Aorta (tissue), 5 donors: Measurements from ENCODE around the gene PIAS1. TPM values are rescaled to one million over a fixed set of nuclear protein-coding genes. Genes with fewer than 3 reads are reported as not detected.

Source experiments
- ATAC-seq: fragments of 200-7000 bp; cut with Tn5 transposase; one replicate; pipeline ENCODE4 v1.9.1; 2022; ENCODE audit warnings: moderate library complexity; ENCODE audit not compliant: low FRiP score
- DNase-seq, 2 donors: peaks; one replicate each; pipeline ENCODE4 v3.0.0-alpha.2; 2020
- H3K27ac ChIP-seq, 2 donors: one replicate each; pipeline ENCODE4 v1.5.1; 2013; ENCODE audit warnings: low read length in 2 of 2, mild to moderate bottlenecking in 2 of 2, moderate library complexity in 2 of 2, control low read depth in 1 of 2, inconsistent platforms in 1 of 2, low read depth in 1 of 2
- H3K27me3 ChIP-seq, 2 donors: one replicate each; pipeline ENCODE4 v1.6.1; 2013; ENCODE audit warnings: control low read depth in 1 of 2, low read length in 1 of 2, mild to moderate bottlenecking in 1 of 2, moderate library complexity in 1 of 2; ENCODE audit not compliant: insufficient read depth in 2 of 2, control insufficient read depth in 1 of 2
- H3K36me3 ChIP-seq, 2 donors: one replicate each; pipeline ENCODE4 v1.6.1; 2013; ENCODE audit warnings: control low read depth in 1 of 2, low read length in 1 of 2, mild to moderate bottlenecking in 1 of 2; ENCODE audit not compliant: insufficient read depth in 2 of 2, control insufficient read depth in 1 of 2
- H3K4me1 ChIP-seq, 2 donors: one replicate each; pipeline ENCODE4 v1.6.1; 2013; ENCODE audit warnings: low read length in 2 of 2, control low read depth in 1 of 2, mild to moderate bottlenecking in 1 of 2, moderate library complexity in 1 of 2; ENCODE audit not compliant: insufficient read depth in 2 of 2, control insufficient read depth in 1 of 2
- H3K4me3 ChIP-seq, 2 donors: one replicate each; pipeline ENCODE4 v1.5.1; 2013; ENCODE audit warnings: low read length in 2 of 2, control low read depth in 1 of 2, mild to moderate bottlenecking in 1 of 2
- H3K9me3 ChIP-seq: one replicate; pipeline ENCODE4 v1.6.1; 2013; ENCODE audit warnings: mild to moderate bottlenecking, low read length; ENCODE audit not compliant: control insufficient read depth
- WGBS, 2 donors: extraction: QIAGEN DNeasy Blood & Tissue Kit; methylation state at CpG; one replicate each; pipeline ENCODE4 v1.1.7; 2013; 5-methylcytosine and 5-hydroxymethylcytosine counted together
- intact Hi-C, 2 donors: fragments of 100-400 bp; cut with DNase I; formaldehyde crosslinking; loops; one replicate each; pipeline versions ENCODE4 v1.14.2 to v1.15.0; 2022
- polyA plus RNA-seq, 2 donors: library from polyadenylated mRNA; stranded (reverse); fragments of 200-250 nt; gene quantifications; one replicate each; pipeline ENCODE4 v1.2.3, GENCODE V29; 2013
- total RNA-seq, 2 donors: library from RNA; stranded (reverse); fragmentation: NEBNext Ultra II Directional; extraction: Animal tissue kit (Norgen Biotek cat#: 25700); gene quantifications; one replicate each; pipeline ENCODE4 v1.2.1, GENCODE V29; 2021
- donor health status: healthy with polysubstance abuse.
- donor health status: Bipolar disorder and iron deficiency.
- donor health status: DM: no; HTN: no; CAD: no.
- donor health status: DM: no; HTN: no; CAD: no.
- donor health status: DM: yes; HTN: yes; CAD: no.

Gene PIAS1
- total and polyA plus RNA-seq, 4 donors = 7.0 to 62.9 (median 28.5) TPM

DNA sequence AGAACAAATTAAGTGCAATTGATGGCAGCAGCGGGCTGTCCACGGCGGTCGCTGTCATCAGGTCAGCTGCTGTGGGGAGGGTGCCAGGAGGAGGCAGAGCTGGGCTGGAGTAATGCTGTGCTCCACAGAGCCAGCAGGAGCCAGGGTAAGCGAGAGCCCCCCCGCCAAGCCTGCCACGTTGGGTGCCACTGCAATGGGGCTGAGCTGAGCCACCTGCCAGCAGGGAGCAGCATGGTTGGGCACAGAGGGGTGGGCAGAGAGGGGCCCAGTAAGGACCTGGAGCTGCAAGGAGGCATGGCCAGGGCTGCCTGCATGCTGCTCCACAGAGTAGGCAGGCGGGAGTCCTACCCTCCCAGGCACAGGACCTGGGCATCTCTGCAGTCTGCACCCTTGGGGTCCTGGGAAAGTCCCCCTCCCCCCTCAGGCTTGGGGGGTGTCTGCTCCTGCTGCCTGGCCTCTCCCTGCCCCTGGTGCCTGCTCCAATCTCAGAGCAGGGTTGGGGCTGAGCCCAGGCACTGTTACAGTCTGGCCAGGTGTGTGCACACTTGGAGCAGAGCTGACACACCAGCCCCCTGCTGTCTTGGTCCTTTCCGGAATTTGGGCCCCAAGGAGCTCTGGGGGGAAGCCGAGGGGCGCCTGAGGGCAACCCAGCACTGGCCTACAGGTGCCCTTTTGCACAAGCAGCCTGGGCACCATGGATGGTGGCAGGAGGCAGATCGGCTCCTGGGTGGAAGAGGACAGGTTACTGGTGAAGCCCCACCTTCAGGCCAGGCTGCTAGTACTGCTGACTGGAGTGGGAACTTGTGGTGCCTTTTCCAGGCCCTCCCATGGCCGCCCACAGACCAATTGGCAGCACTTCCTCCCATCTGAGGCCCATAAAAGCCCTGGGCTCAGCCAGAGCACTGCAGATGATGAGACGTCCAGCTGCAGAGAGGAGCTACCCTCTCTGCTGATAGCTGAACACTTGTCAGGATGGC is 8.5 kb upstream of the PIAS1 start:
- Histone ChIP-seq H3K4me3 (no peak overlapping the region), H3K4me1 (no peaks in the 10 kb centered on the region), H3K27ac (no peak overlapping the region), H3K36me3 (no peaks in the 10 kb centered on the region), H3K9me3 (no peaks in the 10 kb centered on the region), H3K27me3 (no peaks in the 10 kb centered on the region)
- intact Hi-C loops = no loop called here
- ATAC-seq (no peak), DNase-seq (no peak)
- WGBS, 2 donors = 85 to 87% methylated on average over 12 to 14 of the region's 14 CpGs

DNA sequence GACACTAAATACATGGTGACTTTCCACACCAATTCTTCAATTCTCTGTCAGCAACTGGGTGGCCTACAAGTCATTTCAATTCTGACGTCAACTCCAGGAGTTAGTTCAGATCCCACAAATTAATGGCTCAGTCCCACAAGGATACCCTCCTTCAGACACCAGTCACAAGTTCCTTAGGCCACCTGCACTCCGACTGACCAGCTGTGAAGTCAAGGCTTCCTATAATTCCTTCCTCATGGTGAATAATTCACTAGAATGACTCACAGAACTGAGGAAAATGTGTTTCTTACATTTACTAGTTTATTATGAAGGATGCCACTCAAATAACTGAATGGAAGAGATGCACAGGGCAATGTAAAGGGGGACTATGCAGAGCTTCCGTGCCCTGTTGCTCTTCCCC is 6.3 kb upstream of the PIAS1 start:
- Histone ChIP-seq H3K4me1 (no peaks in the 10 kb centered on the region), H3K4me3 (no peak overlapping the region), H3K36me3 (no peaks in the 10 kb centered on the region), H3K27ac (no peak overlapping the region), H3K27me3 (no peaks in the 10 kb centered on the region), H3K9me3 (no peaks in the 10 kb centered on the region)
- WGBS, 2 donors = 92 to 93% methylated on average over 3 of the region's 3 CpGs
- intact Hi-C loops = no loop called here
- DNase-seq (no peak), ATAC-seq (no peak)

DNA sequence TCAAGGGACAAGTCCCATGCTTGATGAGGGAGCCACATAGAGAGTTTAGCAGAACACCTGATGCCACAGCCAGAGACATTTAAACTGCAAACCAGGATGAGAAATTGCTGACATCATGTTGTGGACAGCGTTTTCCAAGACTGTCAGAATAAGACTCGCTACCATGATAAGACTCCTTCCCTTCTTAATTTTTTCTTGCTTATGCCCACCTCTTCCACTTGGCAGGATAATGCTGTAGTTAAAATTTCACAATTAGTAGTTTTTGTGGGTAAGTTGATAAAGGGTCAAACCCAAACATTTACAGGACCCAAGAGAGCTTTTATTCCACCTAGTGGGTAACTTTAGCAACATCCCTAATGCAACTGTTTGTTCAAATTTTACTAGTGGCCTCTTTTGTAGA is 3.0 kb upstream of the PIAS1 start:
- no peak for ATAC-seq
- WGBS, 2 donors = 75 to 83% methylated on average over 2 of the region's 2 CpGs
- Histone ChIP-seq H3K4me1 (no peaks in the 10 kb centered on the region), H3K4me3 (no peak overlapping the region), H3K27ac (no peak overlapping the region), H3K36me3 (no peaks in the 10 kb centered on the region), H3K27me3 (no peaks in the 10 kb centered on the region), H3K9me3 (no peaks in the 10 kb centered on the region)
- no peak for DNase-seq
- intact Hi-C loops = loop anchor here (5.0 to 10.0 kb wide), 4 partner anchors 84 to 189 kb away; no protein-coding TSS in a partner anchor

- Histone ChIP-seq H3K4me1 (no peaks in the 10 kb centered on the region), H3K9me3 (no peaks in the 10 kb centered on the region), H3K27ac (no peak overlapping the region), H3K4me3 (no peak overlapping the region), H3K27me3 (no peaks in the 10 kb centered on the region), H3K36me3 (no peaks in the 10 kb centered on the region)
- DNase-seq = no peak
- 95 to 96% methylated on average over 1 of the region's 1 CpG for WGBS, 2 donors
- no peak for ATAC-seq
- intact Hi-C loops = loop anchor here (5.0 to 10.0 kb wide), 4 partner anchors 85 to 190 kb away; no protein-coding TSS in a partner anchor
Observed at GRCh38 chr15:68051907-68052306, 2.2 kb upstream of the PIAS1 start.

DNA sequence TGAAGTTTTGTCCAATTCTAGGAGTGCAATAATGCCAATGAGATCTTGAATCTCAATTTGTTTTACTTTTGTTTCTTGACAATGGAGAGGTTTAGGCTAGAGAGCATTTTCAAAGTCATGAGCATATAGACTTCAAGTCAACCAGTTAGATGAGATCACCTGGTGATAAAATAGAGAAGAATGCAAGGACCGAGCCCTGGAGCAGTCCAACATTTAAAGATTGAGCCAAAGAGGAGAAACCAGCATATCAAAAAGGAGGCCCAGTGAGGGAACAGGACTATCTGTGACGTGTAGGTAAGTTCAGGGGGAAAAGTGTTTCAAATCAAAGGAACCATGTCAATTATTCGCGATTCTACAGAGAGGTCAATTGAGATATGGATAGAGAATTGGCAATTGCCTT is 1.7 kb upstream of the PIAS1 start:
- no peaks in the 10 kb centered on the region for H3K4me1 ChIP-seq
- no peaks in the 10 kb centered on the region for H3K9me3 ChIP-seq
- H3K27me3 ChIP-seq = no peaks in the 10 kb centered on the region
- H3K27ac ChIP-seq = no peak overlapping the region
- intact Hi-C loops = loop anchor here (5.0 to 10.0 kb wide), 4 partner anchors 85 to 190 kb away; no protein-coding TSS in a partner anchor
- H3K4me3 ChIP-seq = no peak overlapping the region
- no peak for ATAC-seq
- WGBS, 2 donors = 92 to 96% methylated on average over 4 of the region's 4 CpGs
- no peaks in the 10 kb centered on the region for H3K36me3 ChIP-seq
- DNase-seq = no peak

- Histone ChIP-seq H3K4me3 (no peak overlapping the region), H3K27me3 (no peaks in the 10 kb centered on the region), H3K9me3 (no peaks in the 10 kb centered on the region), H3K4me1 (peaks cover 0 to 3% of the 10 kb centered on the region in 2 donors), H3K27ac (no peak overlapping the region), H3K36me3 (no peaks in the 10 kb centered on the region)
- ATAC-seq (no peak), DNase-seq (no peak)
- 88 to 90% methylated on average over 6 of the region's 6 CpGs for WGBS, 2 donors
- intact Hi-C loops = loop anchor here (5.0 to 10.0 kb wide), 4 partner anchors 86 to 191 kb away; no protein-coding TSS in a partner anchor
Observed at GRCh38 chr15:68053001-68053400, 1.1 kb upstream of the PIAS1 start.

DNA sequence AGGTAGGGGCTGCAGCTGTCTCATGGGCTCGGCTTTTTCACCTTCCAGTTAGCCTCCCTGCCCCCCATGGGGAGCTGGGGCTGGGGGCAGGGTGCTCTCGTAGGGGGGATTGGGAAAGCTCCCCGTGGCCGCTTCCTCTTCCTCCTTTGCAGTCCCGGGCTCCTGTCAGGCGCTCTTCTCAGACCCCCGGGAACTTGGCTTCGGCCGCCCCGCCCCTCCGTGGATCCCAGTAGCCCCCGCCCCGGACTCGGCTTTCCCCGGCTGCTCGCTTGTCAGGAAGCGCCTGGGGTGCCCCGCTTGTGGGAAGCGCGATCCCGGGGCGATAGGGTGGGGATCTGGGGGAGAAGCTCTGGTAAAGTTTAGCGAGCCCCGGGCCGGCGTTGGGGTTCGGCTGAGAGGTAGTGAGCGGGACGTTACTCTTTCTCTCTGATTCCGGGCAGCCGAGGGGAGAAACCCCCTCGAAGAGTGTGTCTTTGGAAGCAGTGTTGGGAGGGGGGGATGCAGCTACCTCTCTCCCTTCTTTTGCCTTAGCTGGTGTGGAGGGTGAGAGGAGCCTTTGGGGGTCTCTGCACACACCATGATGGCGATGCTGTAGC is 611 bp downstream of the PIAS1 start:
- Histone ChIP-seq H3K27me3 (no peaks in the 10 kb centered on the region), H3K36me3 (no peaks in the 10 kb centered on the region), H3K4me1 (peaks cover 0 to 4% of the 10 kb centered on the region in 2 donors), H3K9me3 (no peaks in the 10 kb centered on the region), H3K27ac (no peak overlapping the region), H3K4me3 (peak overlapping the region; percentile 67 to 98)
- intact Hi-C loops = loop anchor here (1.0 to 10.0 kb wide), 5 partner anchors 87 to 214 kb away; partner anchors contain the start of gene RNU6-1 (in 1 of the 2)
- WGBS, 2 donors = 0 to 1% methylated on average over 29 to 33 of the region's 33 CpGs
- ATAC-seq = peak; percentile 68
- peak; percentile 85 to 87 for DNase-seq

DNA sequence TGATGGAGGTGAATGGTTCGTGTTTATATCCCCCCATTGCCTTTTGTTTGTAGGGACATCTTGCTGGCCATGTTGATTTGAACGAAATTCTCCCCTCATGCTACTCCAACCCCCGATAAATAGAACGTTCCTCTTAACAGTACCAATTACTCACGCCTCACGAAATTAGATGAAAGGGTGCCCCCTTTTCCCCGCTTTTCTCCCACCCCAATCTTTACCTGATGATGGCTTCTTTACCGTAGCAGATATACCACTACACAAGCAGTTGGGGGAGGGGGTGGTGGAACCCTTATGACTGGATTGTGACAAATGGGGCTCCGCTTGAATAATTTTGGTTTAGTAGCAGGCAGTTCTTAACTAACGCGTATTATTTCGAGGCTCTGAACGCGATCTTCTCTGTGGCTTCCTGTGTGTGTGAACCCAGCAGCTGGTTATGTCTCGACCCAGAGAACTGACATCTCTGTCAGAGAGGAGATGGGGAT is 1.1 kb downstream of the PIAS1 start:
- no peaks in the 10 kb centered on the region for H3K36me3 ChIP-seq
- DNase-seq = no peak
- H3K27me3 ChIP-seq = no peaks in the 10 kb centered on the region
- no peak overlapping the region for H3K27ac ChIP-seq
- peak overlapping the region; percentile 67 to 98 for H3K4me3 ChIP-seq
- ATAC-seq = peak; percentile 40
- no peaks in the 10 kb centered on the region for H3K9me3 ChIP-seq
- intact Hi-C loops = loop anchor here (10.0 kb wide), 2 partner anchors 100 to 190 kb away; no protein-coding TSS in a partner anchor
- peaks cover 0 to 5% of the 10 kb centered on the region in 2 donors for H3K4me1 ChIP-seq
- 0% methylated on average over 15 of the region's 15 CpGs for WGBS, 2 donors
